Measurements from ENCODE around the gene ACP2.
"Not testable (repeated sequence)": the region's sequence is repeated elsewhere in the genome, so short reads cannot be mapped to it uniquely, and the experiment has no call there.

Gene ACP2

GRCh38 chr11:47212938-47213337 is 35.7 kb downstream of the ACP2 start:
- Histone ChIP-seq H3K4me1 (ENCODE audit: control insufficient read depth in 5 of 5, insufficient read depth in 5 of 5, low read length in 5 of 5) (peaks cover 7 to 25% (median 22%) of the 10 kb centered on the region in 5 donors), H3K27me3 (ENCODE audit: control insufficient read depth in 5 of 5, insufficient read depth in 4 of 5, low read length in 5 of 5) (no peaks in the 10 kb centered on the region), H3K27ac (ENCODE audit: low read depth, low read length) (no peak overlapping the region), H3K9me3 (ENCODE audit: control insufficient read depth in 5 of 5, low read length in 5 of 5) (peaks cover 0 to 3% (median 0%) of the 10 kb centered on the region in 5 donors), H3K9ac (ENCODE audit: low read length in 5 of 5) (no peak overlapping the region), H3K36me3 (ENCODE audit: control insufficient read depth in 5 of 5, insufficient read depth in 5 of 5, low read length in 5 of 5) (peaks cover 0 to 2% (median under 1%) of the 10 kb centered on the region in 5 donors), H3K4me3 (ENCODE audit: low read depth in 1 of 5, low read length in 5 of 5) (no peak overlapping the region)

GRCh38 chr11:47208628-47209027 is 40.0 kb downstream of the ACP2 start:
- Histone ChIP-seq H3K4me1 (ENCODE audit: control insufficient read depth in 5 of 5, insufficient read depth in 5 of 5, low read length in 5 of 5) (peaks cover 0 to 9% (median 0%) of the 10 kb centered on the region in 5 donors), H3K9me3 (ENCODE audit: control insufficient read depth in 5 of 5, low read length in 5 of 5) (peaks cover 0 to 3% (median 0%) of the 10 kb centered on the region in 5 donors), H3K4me3 (ENCODE audit: low read depth in 1 of 5, low read length in 5 of 5) (no peak overlapping the region), H3K27ac (ENCODE audit: low read depth, low read length) (no peak overlapping the region), H3K9ac (ENCODE audit: low read length in 5 of 5) (no peak overlapping the region), H3K36me3 (ENCODE audit: control insufficient read depth in 5 of 5, insufficient read depth in 5 of 5, low read length in 5 of 5) (no peaks in the 10 kb centered on the region), H3K27me3 (ENCODE audit: control insufficient read depth in 5 of 5, insufficient read depth in 4 of 5, low read length in 5 of 5) (no peaks in the 10 kb centered on the region)

- not testable (repeated sequence) for H3K4me3 ChIP-seq (ENCODE audit: low read depth in 1 of 5, low read length in 5 of 5); H3K4me1 ChIP-seq (ENCODE audit: control insufficient read depth in 5 of 5, insufficient read depth in 5 of 5, low read length in 5 of 5); H3K27ac ChIP-seq (ENCODE audit: low read depth, low read length); H3K9ac ChIP-seq (ENCODE audit: low read length in 5 of 5); H3K27me3 ChIP-seq (ENCODE audit: control insufficient read depth in 5 of 5, insufficient read depth in 4 of 5, low read length in 5 of 5); H3K9me3 ChIP-seq (ENCODE audit: control insufficient read depth in 5 of 5, low read length in 5 of 5); H3K36me3 ChIP-seq (ENCODE audit: control insufficient read depth in 5 of 5, insufficient read depth in 5 of 5, low read length in 5 of 5)
Measured at GRCh38 chr11:47208008-47208552, 40.5 kb downstream of the ACP2 start.

GRCh38 chr11:47207459-47207858 is 41.2 kb downstream of the ACP2 start:
- Histone ChIP-seq H3K4me3 (ENCODE audit: low read depth in 1 of 5, low read length in 5 of 5) (no peak overlapping the region), H3K9ac (ENCODE audit: low read length in 5 of 5) (no peak overlapping the region), H3K36me3 (ENCODE audit: control insufficient read depth in 5 of 5, insufficient read depth in 5 of 5, low read length in 5 of 5) (no peaks in the 10 kb centered on the region), H3K9me3 (ENCODE audit: control insufficient read depth in 5 of 5, low read length in 5 of 5) (peaks cover 0 to 3% (median 0%) of the 10 kb centered on the region in 5 donors), H3K4me1 (ENCODE audit: control insufficient read depth in 5 of 5, insufficient read depth in 5 of 5, low read length in 5 of 5) (peaks cover 0 to 9% (median 0%) of the 10 kb centered on the region in 5 donors), H3K27ac (ENCODE audit: low read depth, low read length) (no peak overlapping the region), H3K27me3 (ENCODE audit: control insufficient read depth in 5 of 5, insufficient read depth in 4 of 5, low read length in 5 of 5) (no peaks in the 10 kb centered on the region)

- H3K9me3 ChIP-seq (ENCODE audit: control insufficient read depth in 5 of 5, low read length in 5 of 5); H3K27ac ChIP-seq (ENCODE audit: low read depth, low read length); H3K4me1 ChIP-seq (ENCODE audit: control insufficient read depth in 5 of 5, insufficient read depth in 5 of 5, low read length in 5 of 5); H3K27me3 ChIP-seq (ENCODE audit: control insufficient read depth in 5 of 5, insufficient read depth in 4 of 5, low read length in 5 of 5); H3K36me3 ChIP-seq (ENCODE audit: control insufficient read depth in 5 of 5, insufficient read depth in 5 of 5, low read length in 5 of 5); H3K4me3 ChIP-seq (ENCODE audit: low read depth in 1 of 5, low read length in 5 of 5); H3K9ac ChIP-seq (ENCODE audit: low read length in 5 of 5): not testable (repeated sequence)
Measured at GRCh38 chr11:47206577-47206976, 42.0 kb downstream of the ACP2 start.

- Histone ChIP-seq H3K4me3 (ENCODE audit: low read depth in 1 of 5, low read length in 5 of 5) (no peak overlapping the region), H3K27me3 (ENCODE audit: control insufficient read depth in 5 of 5, insufficient read depth in 4 of 5, low read length in 5 of 5) (no peaks in the 10 kb centered on the region), H3K4me1 (ENCODE audit: control insufficient read depth in 5 of 5, insufficient read depth in 5 of 5, low read length in 5 of 5) (peaks cover 0 to 9% (median 0%) of the 10 kb centered on the region in 5 donors), H3K9me3 (ENCODE audit: control insufficient read depth in 5 of 5, low read length in 5 of 5) (no peaks in the 10 kb centered on the region), H3K36me3 (ENCODE audit: control insufficient read depth in 5 of 5, insufficient read depth in 5 of 5, low read length in 5 of 5) (no peaks in the 10 kb centered on the region), H3K9ac (ENCODE audit: low read length in 5 of 5) (no peak overlapping the region), H3K27ac (ENCODE audit: low read depth, low read length) (no peak overlapping the region)
Measured at GRCh38 chr11:47204637-47204989, 44.0 kb downstream of the ACP2 start.

- H3K4me3 ChIP-seq (ENCODE audit: low read depth in 1 of 5, low read length in 5 of 5) = no peak overlapping the region
- no peaks in the 10 kb centered on the region for H3K27me3 ChIP-seq (ENCODE audit: control insufficient read depth in 5 of 5, insufficient read depth in 4 of 5, low read length in 5 of 5)
- peaks cover 0 to 9% (median 0%) of the 10 kb centered on the region in 5 donors for H3K4me1 ChIP-seq (ENCODE audit: control insufficient read depth in 5 of 5, insufficient read depth in 5 of 5, low read length in 5 of 5)
- no peaks in the 10 kb centered on the region for H3K9me3 ChIP-seq (ENCODE audit: control insufficient read depth in 5 of 5, low read length in 5 of 5)
- H3K27ac ChIP-seq (ENCODE audit: low read depth, low read length) = no peak overlapping the region
- no peaks in the 10 kb centered on the region for H3K36me3 ChIP-seq (ENCODE audit: control insufficient read depth in 5 of 5, insufficient read depth in 5 of 5, low read length in 5 of 5)
- H3K9ac ChIP-seq (ENCODE audit: low read length in 5 of 5) = peak overlapping the region in 1 of 5 donors; percentile 31
Measured at GRCh38 chr11:47202576-47202975, 46.0 kb downstream of the ACP2 start.

- Histone ChIP-seq H3K27ac (ENCODE audit: low read depth, low read length) (no peak overlapping the region), H3K9me3 (ENCODE audit: control insufficient read depth in 5 of 5, low read length in 5 of 5) (no peaks in the 10 kb centered on the region), H3K9ac (ENCODE audit: low read length in 5 of 5) (no peak overlapping the region), H3K4me3 (ENCODE audit: low read depth in 1 of 5, low read length in 5 of 5) (no peak overlapping the region), H3K36me3 (ENCODE audit: control insufficient read depth in 5 of 5, insufficient read depth in 5 of 5, low read length in 5 of 5) (no peaks in the 10 kb centered on the region), H3K4me1 (ENCODE audit: control insufficient read depth in 5 of 5, insufficient read depth in 5 of 5, low read length in 5 of 5) (peaks cover 0 to 9% (median 0%) of the 10 kb centered on the region in 5 donors), H3K27me3 (ENCODE audit: control insufficient read depth in 5 of 5, insufficient read depth in 4 of 5, low read length in 5 of 5) (no peaks in the 10 kb centered on the region)
Measured at GRCh38 chr11:47201015-47201414, 47.6 kb downstream of the ACP2 start.

GRCh38 chr11:47198161-47198560 is 50.5 kb downstream of the ACP2 start:
- H3K9ac ChIP-seq (ENCODE audit: low read length in 5 of 5); H3K9me3 ChIP-seq (ENCODE audit: control insufficient read depth in 5 of 5, low read length in 5 of 5); H3K4me3 ChIP-seq (ENCODE audit: low read depth in 1 of 5, low read length in 5 of 5); H3K4me1 ChIP-seq (ENCODE audit: control insufficient read depth in 5 of 5, insufficient read depth in 5 of 5, low read length in 5 of 5); H3K36me3 ChIP-seq (ENCODE audit: control insufficient read depth in 5 of 5, insufficient read depth in 5 of 5, low read length in 5 of 5); H3K27ac ChIP-seq (ENCODE audit: low read depth, low read length); H3K27me3 ChIP-seq (ENCODE audit: control insufficient read depth in 5 of 5, insufficient read depth in 4 of 5, low read length in 5 of 5): not testable (repeated sequence)

- Histone ChIP-seq H3K4me1 (ENCODE audit: control insufficient read depth in 5 of 5, insufficient read depth in 5 of 5, low read length in 5 of 5) (peaks cover 0 to 16% (median 8%) of the 10 kb centered on the region in 5 donors), H3K9me3 (ENCODE audit: control insufficient read depth in 5 of 5, low read length in 5 of 5) (no peaks in the 10 kb centered on the region), H3K27ac (ENCODE audit: low read depth, low read length) (no peak overlapping the region), H3K27me3 (ENCODE audit: control insufficient read depth in 5 of 5, insufficient read depth in 4 of 5, low read length in 5 of 5) (no peaks in the 10 kb centered on the region), H3K36me3 (ENCODE audit: control insufficient read depth in 5 of 5, insufficient read depth in 5 of 5, low read length in 5 of 5) (no peaks in the 10 kb centered on the region), H3K4me3 (ENCODE audit: low read depth in 1 of 5, low read length in 5 of 5) (no peak overlapping the region), H3K9ac (ENCODE audit: low read length in 5 of 5) (no peak overlapping the region)
Measured at GRCh38 chr11:47192111-47192510, 56.5 kb downstream of the ACP2 start.

GRCh38 chr11:47191137-47191536 is 57.5 kb downstream of the ACP2 start:
- peaks cover 2 to 23% (median 16%) of the 10 kb centered on the region in 5 donors for H3K4me1 ChIP-seq (ENCODE audit: control insufficient read depth in 5 of 5, insufficient read depth in 5 of 5, low read length in 5 of 5)
- not testable (repeated sequence) for H3K27ac ChIP-seq (ENCODE audit: low read depth, low read length); H3K9me3 ChIP-seq (ENCODE audit: control insufficient read depth in 5 of 5, low read length in 5 of 5); H3K9ac ChIP-seq (ENCODE audit: low read length in 5 of 5); H3K4me3 ChIP-seq (ENCODE audit: low read depth in 1 of 5, low read length in 5 of 5); H3K36me3 ChIP-seq (ENCODE audit: control insufficient read depth in 5 of 5, insufficient read depth in 5 of 5, low read length in 5 of 5); H3K27me3 ChIP-seq (ENCODE audit: control insufficient read depth in 5 of 5, insufficient read depth in 4 of 5, low read length in 5 of 5)
